SK-N-SH treated with all-trans-retinoic acid at 6 μM for 48 hours (cell line): ENCODE results near the gene IFI27.

Source experiments
- ATAC-seq: fragments of 200-7000 bp; cut with Tn5 transposase; 3 replicates; pipeline ENCODE4 v1.9.1; 2020; ENCODE audit warnings: mild to moderate bottlenecking, moderate library complexity
- ARNTL ChIP-seq: fragments of 450-650 bp; formaldehyde crosslinking; IDR thresholded peaks from 2 replicates; pipeline ENCODE4 v1.5.0; 2020; ENCODE audit warnings: low read depth, mild to moderate bottlenecking, moderate library complexity, borderline replicate concordance
- CSDC2 ChIP-seq: fragments of 250-450 bp; sonication (Bioruptor Pico); IDR thresholded peaks from 2 replicates; pipeline ENCODE4 v1.5.0; 2020; ENCODE audit warnings: mild to moderate bottlenecking, moderate library complexity
- ESRRG ChIP-seq: fragments of 250-450 bp; sonication (Bioruptor Pico); IDR thresholded peaks from 2 replicates; pipeline ENCODE4 v1.6.1; 2021; ENCODE audit warnings: mild to moderate bottlenecking
- GLIS3 ChIP-seq: fragments of 250-450 bp; sonication (Bioruptor Pico); IDR thresholded peaks from 2 replicates; pipeline ENCODE4 v1.5.0; 2020; ENCODE audit warnings: mild to moderate bottlenecking, moderate library complexity
- ISL1 ChIP-seq: fragments of 250-450 bp; sonication (Bioruptor Pico); IDR thresholded peaks from 2 replicates; pipeline ENCODE4 v2.1.2; 2022; ENCODE audit warnings: mild to moderate bottlenecking, moderate library complexity
- OSR1 ChIP-seq: fragments of 250-450 bp; sonication (Bioruptor Pico); IDR thresholded peaks from 2 replicates; pipeline ENCODE4 v1.8.0; 2022; ENCODE audit warnings: moderate library complexity, mild to moderate bottlenecking, inconsistent platforms
- RARB ChIP-seq: fragments of 250-450 bp; sonication (Bioruptor Pico); IDR thresholded peaks from 2 replicates; pipeline ENCODE4 v1.8.0; 2021; ENCODE audit warnings: mild to moderate bottlenecking, moderate library complexity
- TOX ChIP-seq: fragments of 250-450 bp; sonication (Bioruptor Pico); IDR thresholded peaks from 2 replicates; pipeline ENCODE4 v1.8.0; 2021; ENCODE audit warnings: mild to moderate bottlenecking, moderate library complexity, borderline replicate concordance
- ZFP30 ChIP-seq: fragments of 450-650 bp; formaldehyde crosslinking; IDR thresholded peaks from 2 replicates; pipeline ENCODE4 v1.5.0; 2022; ENCODE audit warnings: mild to moderate bottlenecking, moderate library complexity
- ZNF70 ChIP-seq: fragments of 450-650 bp; formaldehyde crosslinking; IDR thresholded peaks from 2 replicates; pipeline ENCODE4 v1.5.0; 2020; ENCODE audit warnings: mild to moderate bottlenecking, moderate library complexity
- ZNF8 ChIP-seq: fragments of 450-650 bp; formaldehyde crosslinking; IDR thresholded peaks from 2 replicates; pipeline ENCODE4 v1.5.0; 2020; ENCODE audit warnings: mild to moderate bottlenecking, moderate library complexity
- TF ChIP-seq, protein P1 (sequence below): fragments of 250-450 bp; sonication (Bioruptor Pico); IDR thresholded peaks from 2 replicates; pipeline ENCODE4 v1.8.0; 2020; ENCODE audit warnings: mild to moderate bottlenecking, moderate library complexity, borderline replicate concordance
- TF ChIP-seq, protein P2 (sequence below): fragments of 250-450 bp; sonication (Bioruptor Pico); IDR thresholded peaks from 2 replicates; pipeline ENCODE4 v1.5.0; 2020; ENCODE audit warnings: mild to moderate bottlenecking, moderate library complexity
- TF ChIP-seq, protein P3 (sequence below): fragments of 250-450 bp; sonication (Bioruptor Pico); IDR thresholded peaks from 2 replicates; pipeline ENCODE4 v1.8.0; 2021; ENCODE audit warnings: low read depth, mild to moderate bottlenecking, moderate library complexity, borderline replicate concordance
- TF ChIP-seq, protein P4 (sequence below): fragments of 250-450 bp; sonication (Bioruptor Pico); IDR thresholded peaks from 2 replicates; pipeline ENCODE4 v1.5.1; 2021; ENCODE audit warnings: mild to moderate bottlenecking, moderate library complexity
- TF ChIP-seq, protein P5 (sequence below): fragments of 250-450 bp; sonication (Bioruptor Pico); IDR thresholded peaks from 2 replicates; pipeline ENCODE4 v1.5.1; 2020; ENCODE audit warnings: low read depth, mild to moderate bottlenecking, moderate library complexity

IFI27 gene

DNA sequence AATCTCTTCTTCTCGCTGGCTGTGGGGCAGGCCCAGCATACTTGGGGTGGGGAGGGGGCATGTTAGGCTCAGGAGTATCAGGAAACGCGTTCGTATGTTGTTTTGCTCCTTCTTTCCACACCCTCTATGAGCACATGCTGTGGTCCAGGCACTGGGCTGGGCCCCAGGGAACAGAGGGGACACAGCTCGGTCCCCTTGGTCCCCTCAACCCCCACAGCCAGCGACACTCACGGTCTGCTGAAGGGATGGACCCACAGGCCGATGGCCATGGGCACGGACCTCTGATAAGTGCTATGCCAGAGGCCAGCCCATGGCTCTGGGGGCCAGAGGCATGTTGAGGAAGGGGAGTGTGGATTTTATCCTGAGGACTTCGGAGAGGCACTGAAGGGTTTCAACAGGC is 6.2 kb downstream of the IFI27 start:
- TF ChIP-seq, protein P1, sequence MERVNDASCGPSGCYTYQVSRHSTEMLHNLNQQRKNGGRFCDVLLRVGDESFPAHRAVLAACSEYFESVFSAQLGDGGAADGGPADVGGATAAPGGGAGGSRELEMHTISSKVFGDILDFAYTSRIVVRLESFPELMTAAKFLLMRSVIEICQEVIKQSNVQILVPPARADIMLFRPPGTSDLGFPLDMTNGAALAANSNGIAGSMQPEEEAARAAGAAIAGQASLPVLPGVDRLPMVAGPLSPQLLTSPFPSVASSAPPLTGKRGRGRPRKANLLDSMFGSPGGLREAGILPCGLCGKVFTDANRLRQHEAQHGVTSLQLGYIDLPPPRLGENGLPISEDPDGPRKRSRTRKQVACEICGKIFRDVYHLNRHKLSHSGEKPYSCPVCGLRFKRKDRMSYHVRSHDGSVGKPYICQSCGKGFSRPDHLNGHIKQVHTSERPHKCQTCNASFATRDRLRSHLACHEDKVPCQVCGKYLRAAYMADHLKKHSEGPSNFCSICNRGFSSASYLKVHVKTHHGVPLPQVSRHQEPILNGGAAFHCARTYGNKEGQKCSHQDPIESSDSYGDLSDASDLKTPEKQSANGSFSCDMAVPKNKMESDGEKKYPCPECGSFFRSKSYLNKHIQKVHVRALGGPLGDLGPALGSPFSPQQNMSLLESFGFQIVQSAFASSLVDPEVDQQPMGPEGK (CRISPR knock-in tag): no peak
- TF ChIP-seq, protein P2, sequence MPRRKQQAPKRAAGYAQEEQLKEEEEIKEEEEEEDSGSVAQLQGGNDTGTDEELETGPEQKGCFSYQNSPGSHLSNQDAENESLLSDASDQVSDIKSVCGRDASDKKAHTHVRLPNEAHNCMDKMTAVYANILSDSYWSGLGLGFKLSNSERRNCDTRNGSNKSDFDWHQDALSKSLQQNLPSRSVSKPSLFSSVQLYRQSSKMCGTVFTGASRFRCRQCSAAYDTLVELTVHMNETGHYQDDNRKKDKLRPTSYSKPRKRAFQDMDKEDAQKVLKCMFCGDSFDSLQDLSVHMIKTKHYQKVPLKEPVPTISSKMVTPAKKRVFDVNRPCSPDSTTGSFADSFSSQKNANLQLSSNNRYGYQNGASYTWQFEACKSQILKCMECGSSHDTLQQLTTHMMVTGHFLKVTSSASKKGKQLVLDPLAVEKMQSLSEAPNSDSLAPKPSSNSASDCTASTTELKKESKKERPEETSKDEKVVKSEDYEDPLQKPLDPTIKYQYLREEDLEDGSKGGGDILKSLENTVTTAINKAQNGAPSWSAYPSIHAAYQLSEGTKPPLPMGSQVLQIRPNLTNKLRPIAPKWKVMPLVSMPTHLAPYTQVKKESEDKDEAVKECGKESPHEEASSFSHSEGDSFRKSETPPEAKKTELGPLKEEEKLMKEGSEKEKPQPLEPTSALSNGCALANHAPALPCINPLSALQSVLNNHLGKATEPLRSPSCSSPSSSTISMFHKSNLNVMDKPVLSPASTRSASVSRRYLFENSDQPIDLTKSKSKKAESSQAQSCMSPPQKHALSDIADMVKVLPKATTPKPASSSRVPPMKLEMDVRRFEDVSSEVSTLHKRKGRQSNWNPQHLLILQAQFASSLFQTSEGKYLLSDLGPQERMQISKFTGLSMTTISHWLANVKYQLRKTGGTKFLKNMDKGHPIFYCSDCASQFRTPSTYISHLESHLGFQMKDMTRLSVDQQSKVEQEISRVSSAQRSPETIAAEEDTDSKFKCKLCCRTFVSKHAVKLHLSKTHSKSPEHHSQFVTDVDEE (CRISPR knock-in tag): no peak
- TF ChIP-seq GLIS3 (CRISPR knock-in tag) (no peak), ZFP30 (CRISPR knock-in tag) (no peak), ARNTL (CRISPR knock-in tag) (no peak), RARB (CRISPR knock-in tag) (no peak), ESRRG (no peak)
- TF ChIP-seq, protein P3, sequence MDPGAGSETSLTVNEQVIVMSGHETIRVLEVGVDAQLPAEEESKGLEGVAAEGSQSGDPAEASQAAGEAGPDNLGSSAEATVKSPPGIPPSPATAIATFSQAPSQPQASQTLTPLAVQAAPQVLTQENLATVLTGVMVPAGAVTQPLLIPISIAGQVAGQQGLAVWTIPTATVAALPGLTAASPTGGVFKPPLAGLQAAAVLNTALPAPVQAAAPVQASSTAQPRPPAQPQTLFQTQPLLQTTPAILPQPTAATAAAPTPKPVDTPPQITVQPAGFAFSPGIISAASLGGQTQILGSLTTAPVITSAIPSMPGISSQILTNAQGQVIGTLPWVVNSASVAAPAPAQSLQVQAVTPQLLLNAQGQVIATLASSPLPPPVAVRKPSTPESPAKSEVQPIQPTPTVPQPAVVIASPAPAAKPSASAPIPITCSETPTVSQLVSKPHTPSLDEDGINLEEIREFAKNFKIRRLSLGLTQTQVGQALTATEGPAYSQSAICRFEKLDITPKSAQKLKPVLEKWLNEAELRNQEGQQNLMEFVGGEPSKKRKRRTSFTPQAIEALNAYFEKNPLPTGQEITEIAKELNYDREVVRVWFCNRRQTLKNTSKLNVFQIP (CRISPR knock-in tag): no peak
- TF ChIP-seq, protein P4, sequence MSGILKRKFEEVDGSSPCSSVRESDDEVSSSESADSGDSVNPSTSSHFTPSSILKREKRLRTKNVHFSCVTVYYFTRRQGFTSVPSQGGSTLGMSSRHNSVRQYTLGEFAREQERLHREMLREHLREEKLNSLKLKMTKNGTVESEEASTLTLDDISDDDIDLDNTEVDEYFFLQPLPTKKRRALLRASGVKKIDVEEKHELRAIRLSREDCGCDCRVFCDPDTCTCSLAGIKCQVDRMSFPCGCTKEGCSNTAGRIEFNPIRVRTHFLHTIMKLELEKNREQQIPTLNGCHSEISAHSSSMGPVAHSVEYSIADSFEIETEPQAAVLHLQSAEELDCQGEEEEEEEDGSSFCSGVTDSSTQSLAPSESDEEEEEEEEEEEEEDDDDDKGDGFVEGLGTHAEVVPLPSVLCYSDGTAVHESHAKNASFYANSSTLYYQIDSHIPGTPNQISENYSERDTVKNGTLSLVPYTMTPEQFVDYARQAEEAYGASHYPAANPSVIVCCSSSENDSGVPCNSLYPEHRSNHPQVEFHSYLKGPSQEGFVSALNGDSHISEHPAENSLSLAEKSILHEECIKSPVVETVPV (CRISPR knock-in tag): no peak
- TF ChIP-seq, protein P5, sequence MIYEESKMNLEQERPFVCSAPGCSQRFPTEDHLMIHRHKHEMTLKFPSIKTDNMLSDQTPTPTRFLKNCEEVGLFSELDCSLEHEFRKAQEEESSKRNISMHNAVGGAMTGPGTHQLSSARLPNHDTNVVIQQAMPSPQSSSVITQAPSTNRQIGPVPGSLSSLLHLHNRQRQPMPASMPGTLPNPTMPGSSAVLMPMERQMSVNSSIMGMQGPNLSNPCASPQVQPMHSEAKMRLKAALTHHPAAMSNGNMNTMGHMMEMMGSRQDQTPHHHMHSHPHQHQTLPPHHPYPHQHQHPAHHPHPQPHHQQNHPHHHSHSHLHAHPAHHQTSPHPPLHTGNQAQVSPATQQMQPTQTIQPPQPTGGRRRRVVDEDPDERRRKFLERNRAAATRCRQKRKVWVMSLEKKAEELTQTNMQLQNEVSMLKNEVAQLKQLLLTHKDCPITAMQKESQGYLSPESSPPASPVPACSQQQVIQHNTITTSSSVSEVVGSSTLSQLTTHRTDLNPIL (CRISPR knock-in tag): no peak
- ATAC-seq: no peak

DNA sequence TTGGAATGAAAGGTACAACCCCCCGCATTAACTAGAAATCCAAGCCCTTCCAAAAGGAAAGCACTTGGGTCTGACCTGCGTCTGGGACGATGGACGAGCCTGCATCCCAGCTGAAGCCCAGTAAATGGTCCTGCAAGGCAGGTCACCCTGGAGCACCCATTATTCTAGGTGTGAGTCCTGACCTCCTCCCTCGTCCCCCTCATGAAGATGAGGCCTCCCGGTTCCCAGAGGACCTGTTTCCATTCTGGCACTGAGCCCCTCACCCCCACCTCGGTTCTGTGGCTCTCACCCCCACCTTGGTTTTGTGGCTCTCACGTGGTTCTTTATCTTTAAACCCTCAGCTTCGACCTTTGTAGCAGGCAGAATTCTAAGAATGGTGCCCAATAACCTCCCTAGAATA is 7.3 kb downstream of the IFI27 start:
- TF ChIP-seq ZNF70 (no peak), ARNTL (CRISPR knock-in tag) (no peak)
- no peak for ATAC-seq

DNA sequence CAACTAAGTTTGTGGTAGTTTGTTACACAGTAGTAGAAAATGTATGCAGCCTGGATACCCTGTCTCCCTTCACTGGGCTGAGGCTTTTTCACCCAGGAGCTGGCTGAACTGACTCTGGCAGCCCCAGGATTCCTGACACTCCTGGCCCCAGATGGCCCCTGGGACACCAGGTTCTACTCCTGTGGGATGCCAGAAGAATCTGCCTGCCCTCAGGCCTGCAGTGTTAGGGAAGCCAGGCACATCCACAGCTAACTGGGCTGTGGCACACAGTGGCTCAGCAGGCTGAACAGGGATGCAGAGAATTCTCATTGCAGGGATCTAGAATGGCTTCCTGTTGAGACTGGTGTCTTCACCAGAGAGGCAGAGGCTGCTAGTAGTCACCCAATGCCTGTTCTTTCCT is 8.5 kb downstream of the IFI27 start:
- TF ChIP-seq ZFP30 (CRISPR knock-in tag): no peak
- no peak for TF ChIP-seq CSDC2 (CRISPR knock-in tag)
- TF ChIP-seq, protein P2 (CRISPR knock-in tag): no peak
- TF ChIP-seq, all 23 proteins: peak for 0
- ATAC-seq: no peak

DNA sequence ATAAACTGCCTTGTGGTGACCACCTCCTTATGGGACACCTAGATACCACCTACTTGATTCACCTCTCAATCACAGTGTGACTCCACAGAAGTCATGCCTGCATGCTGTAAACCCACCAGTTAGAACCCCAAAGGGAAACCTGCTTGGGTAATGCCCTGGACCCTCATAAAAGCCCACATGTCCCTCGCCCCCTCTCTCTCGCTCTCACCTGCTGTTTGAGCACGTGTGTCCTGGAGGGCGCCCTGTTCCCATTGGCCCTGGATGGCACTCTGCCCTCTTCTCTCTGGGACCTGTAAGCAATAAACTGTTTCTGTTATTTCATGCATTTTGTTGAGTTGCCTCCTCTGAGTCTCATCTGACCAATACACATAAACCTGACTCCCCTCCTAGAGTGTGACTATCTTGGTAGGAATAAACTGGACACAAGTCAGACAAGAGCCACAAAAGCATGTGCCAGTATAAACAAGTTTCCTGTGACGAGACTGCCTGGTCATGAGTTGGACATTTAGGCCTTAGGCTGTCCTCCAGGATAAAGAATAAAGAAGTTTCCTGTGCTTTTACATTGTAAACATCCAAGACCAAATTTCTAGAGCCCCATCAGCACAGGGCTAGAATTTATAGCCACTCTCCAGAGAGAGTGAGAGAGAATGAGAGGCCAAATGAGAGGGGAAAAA is 10.3 kb downstream of the IFI27 start:
- no peak for ATAC-seq
- no peak for TF ChIP-seq ZNF8 (CRISPR knock-in tag)
- TF ChIP-seq OSR1 (CRISPR knock-in tag): no peak
- no peak for TF ChIP-seq RARB (CRISPR knock-in tag)
- TF ChIP-seq TOX: no peak
- TF ChIP-seq ZFP30 (CRISPR knock-in tag): no peak
- TF ChIP-seq, protein P1 (CRISPR knock-in tag): no peak
- TF ChIP-seq ISL1: no peak
- TF ChIP-seq, protein P3 (CRISPR knock-in tag): no peak
- TF ChIP-seq, protein P4 (CRISPR knock-in tag): no peak
